Calu3 (cell line): ENCODE data around the gene TTC34. TPM values are rescaled to one million over a fixed set of nuclear protein-coding genes. Genes with fewer than 3 reads are reported as not detected.

Experiments
- BruUV-seq: library from RNA; stranded (reverse); fragments of 400-500 nt; replicated peaks from 2 replicates; lab custom pipeline; 2021; lab: Mats Ljungman, UMichigan
- CTCF ChIA-PET: fragments of 300-600 bp; sonication (Branson Sonifier 250); formaldehyde crosslinking; loops from one replicate; lab custom pipeline; 2022; ENCODE audit warnings: antibody characterized with exemption; lab: Charles Lee
- DNase-seq: peaks from one replicate; pipeline ENCODE4 v3.0.0; 2022
- H3K27ac Mint-ChIP-seq: one replicate; pipeline ENCODE4 v1.8.0; 2022; ENCODE audit warnings: mixed read lengths; ENCODE audit not compliant: unreplicated experiment
- H3K27me3 Mint-ChIP-seq: one replicate; pipeline ENCODE4 v1.8.0; 2022; ENCODE audit warnings: mixed read lengths; ENCODE audit not compliant: unreplicated experiment
- H3K36me3 Mint-ChIP-seq: one replicate; pipeline ENCODE4 v1.8.0; 2022; ENCODE audit warnings: mild to moderate bottlenecking, moderate library complexity, mixed read lengths; ENCODE audit not compliant: insufficient read depth, unreplicated experiment
- H3K4me1 Mint-ChIP-seq: one replicate; pipeline ENCODE4 v1.8.0; 2022; ENCODE audit warnings: mild to moderate bottlenecking, low read depth, mixed read lengths; ENCODE audit not compliant: unreplicated experiment
- H3K4me3 Mint-ChIP-seq: one replicate; pipeline ENCODE4 v1.8.0; 2022; ENCODE audit warnings: mild to moderate bottlenecking, low read depth, moderate library complexity, mixed read lengths; ENCODE audit not compliant: unreplicated experiment
- H3K9me3 Mint-ChIP-seq: one replicate; pipeline ENCODE4 v1.8.0; 2022; ENCODE audit warnings: low read depth, mixed read lengths; ENCODE audit not compliant: unreplicated experiment
- CTCF ChIP-seq: fragments of 200-600 bp; IDR thresholded peaks from one replicate; pipeline ENCODE4 v1.8.0; 2022; ENCODE audit warnings: antibody characterized with exemption; ENCODE audit not compliant: unreplicated experiment
- intact Hi-C: fragments of 100-400 bp; cut with micrococcal nuclease; formaldehyde crosslinking; loops from one replicate; pipeline ENCODE4 v1.10.0; 2022; ENCODE audit not compliant: unreplicated experiment
- total RNA-seq: library from RNA; stranded (reverse); gene quantifications from 2 replicates; pipeline ENCODE4 v1.2.3, GENCODE V29; 2022

TTC34 gene
- total RNA-seq, 1 experiment from 2014 or later = 1.3 TPM

- Mint-ChIP-seq H3K27me3 (peaks cover 65% of the 10 kb centered on the region), H3K9me3 (no peaks in the 10 kb centered on the region)
- no TSS peak for BruUV-seq
These were observed 35.0 kb upstream of the TTC34 start for GRCh38 chr1:2836333-2836970.

GRCh38 chr1:2835650-2836159 is 34.2 kb upstream of the TTC34 start:
- Mint-ChIP-seq H3K27me3 (peaks cover 57% of the 10 kb centered on the region), H3K9me3 (no peaks in the 10 kb centered on the region), H3K4me3 (no peak overlapping the region), H3K4me1 (no peaks in the 10 kb centered on the region), H3K27ac (no peak overlapping the region), H3K36me3 (no peaks in the 10 kb centered on the region)
- BruUV-seq = no TSS peak
- no peak for DNase-seq
- CTCF ChIA-PET = no interaction called here
- no peak for TF ChIP-seq CTCF
- intact Hi-C loops = no loop called here

More at GRCh38 chr1:2836333-2836970, 35.0 kb upstream of the TTC34 start:
- H3K36me3 Mint-ChIP-seq = no peaks in the 10 kb centered on the region
- no peak overlapping the region for H3K4me3 Mint-ChIP-seq
- CTCF ChIA-PET = no interaction called here
- H3K4me1 Mint-ChIP-seq = no peaks in the 10 kb centered on the region
- DNase-seq = no peak
- intact Hi-C loops = no loop called here
- TF ChIP-seq CTCF = no peak
- H3K27ac Mint-ChIP-seq = no peak overlapping the region

GRCh38 chr1:2834741-2835564 is 33.5 kb upstream of the TTC34 start:
- Mint-ChIP-seq H3K4me1 (no peaks in the 10 kb centered on the region), H3K27ac (no peak overlapping the region), H3K9me3 (no peaks in the 10 kb centered on the region), H3K36me3 (no peaks in the 10 kb centered on the region), H3K27me3 (peaks cover 50% of the 10 kb centered on the region), H3K4me3 (no peak overlapping the region)
- no peak for TF ChIP-seq CTCF
- CTCF ChIA-PET = no interaction called here
- no peak for DNase-seq
- intact Hi-C loops = no loop called here
- no TSS peak for BruUV-seq

GRCh38 chr1:2834146-2834475 is 32.6 kb upstream of the TTC34 start:
- intact Hi-C loops = no loop called here
- no TSS peak for BruUV-seq
- Mint-ChIP-seq H3K9me3 (no peaks in the 10 kb centered on the region), H3K27me3 (peaks cover 41% of the 10 kb centered on the region), H3K4me3 (no peak overlapping the region), H3K27ac (no peak overlapping the region), H3K4me1 (no peaks in the 10 kb centered on the region), H3K36me3 (no peaks in the 10 kb centered on the region)
- DNase-seq = no peak
- CTCF ChIA-PET = no interaction called here
- TF ChIP-seq CTCF = no peak
